AG10803 (cell line): ENCODE data around the gene HSPA14.
"Not testable (repeated sequence)": the region's sequence is repeated elsewhere in the genome, so short reads cannot be mapped to it uniquely, and the experiment has no call there.

Experiments
- DNase-seq: peaks from one replicate; pipeline ENCODE4 v3.0.0; 2010; ENCODE audit warnings: low read depth
- H3K4me3 ChIP-seq: 2 replicates; pipeline ENCODE4 v1.5.1; 2011; ENCODE audit warnings: mild to moderate bottlenecking, low read length, control low read depth
- TF ChIP-seq, protein P1 (sequence below): conservative IDR thresholded peaks from 2 replicates; pipeline ENCODE4 v1.5.1; 2011; ENCODE audit warnings: mild to moderate bottlenecking, low read length, control low read depth, inconsistent platforms

The HSPA14 gene

DNA sequence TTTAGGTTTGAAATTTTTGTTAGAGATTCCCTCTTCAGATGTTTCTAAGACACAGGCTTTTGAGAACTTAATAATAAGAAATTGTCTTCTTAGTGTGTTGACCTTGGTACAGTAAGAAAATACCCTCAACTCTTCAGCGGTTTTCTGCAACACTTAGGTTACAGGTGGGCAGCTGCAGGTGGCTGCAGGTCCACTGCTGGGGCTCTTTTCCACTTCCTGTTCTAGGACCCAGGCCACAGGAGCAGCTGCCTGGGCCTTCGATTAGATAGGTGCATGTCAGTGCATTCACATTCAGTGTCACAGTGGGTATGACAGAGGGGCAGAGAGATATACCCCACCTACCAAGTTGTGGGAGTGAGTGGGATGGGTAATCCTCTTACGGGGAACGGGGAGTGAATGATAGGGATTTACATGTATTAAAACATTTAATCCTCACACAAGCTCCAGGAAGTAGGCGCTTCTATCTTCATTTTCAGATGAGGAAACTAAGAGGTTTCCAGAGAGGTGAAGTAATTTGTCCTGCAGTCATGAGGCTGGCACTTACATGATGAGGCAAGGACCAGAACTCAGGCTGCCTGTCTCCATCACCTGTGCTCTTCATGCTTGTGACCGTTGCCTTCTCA, 20.3 kb downstream of the HSPA14 start:
- TF ChIP-seq, protein P1, sequence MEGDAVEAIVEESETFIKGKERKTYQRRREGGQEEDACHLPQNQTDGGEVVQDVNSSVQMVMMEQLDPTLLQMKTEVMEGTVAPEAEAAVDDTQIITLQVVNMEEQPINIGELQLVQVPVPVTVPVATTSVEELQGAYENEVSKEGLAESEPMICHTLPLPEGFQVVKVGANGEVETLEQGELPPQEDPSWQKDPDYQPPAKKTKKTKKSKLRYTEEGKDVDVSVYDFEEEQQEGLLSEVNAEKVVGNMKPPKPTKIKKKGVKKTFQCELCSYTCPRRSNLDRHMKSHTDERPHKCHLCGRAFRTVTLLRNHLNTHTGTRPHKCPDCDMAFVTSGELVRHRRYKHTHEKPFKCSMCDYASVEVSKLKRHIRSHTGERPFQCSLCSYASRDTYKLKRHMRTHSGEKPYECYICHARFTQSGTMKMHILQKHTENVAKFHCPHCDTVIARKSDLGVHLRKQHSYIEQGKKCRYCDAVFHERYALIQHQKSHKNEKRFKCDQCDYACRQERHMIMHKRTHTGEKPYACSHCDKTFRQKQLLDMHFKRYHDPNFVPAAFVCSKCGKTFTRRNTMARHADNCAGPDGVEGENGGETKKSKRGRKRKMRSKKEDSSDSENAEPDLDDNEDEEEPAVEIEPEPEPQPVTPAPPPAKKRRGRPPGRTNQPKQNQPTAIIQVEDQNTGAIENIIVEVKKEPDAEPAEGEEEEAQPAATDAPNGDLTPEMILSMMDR: no peak
- no peak for DNase-seq
- H3K4me3 ChIP-seq: no peak overlapping the region

- DNase-seq: no peak
- TF ChIP-seq, protein P1: no peak
- no peak overlapping the region for H3K4me3 ChIP-seq
Measured at GRCh38 chr10:14859043-14859442, 20.9 kb downstream of the HSPA14 start.

DNA sequence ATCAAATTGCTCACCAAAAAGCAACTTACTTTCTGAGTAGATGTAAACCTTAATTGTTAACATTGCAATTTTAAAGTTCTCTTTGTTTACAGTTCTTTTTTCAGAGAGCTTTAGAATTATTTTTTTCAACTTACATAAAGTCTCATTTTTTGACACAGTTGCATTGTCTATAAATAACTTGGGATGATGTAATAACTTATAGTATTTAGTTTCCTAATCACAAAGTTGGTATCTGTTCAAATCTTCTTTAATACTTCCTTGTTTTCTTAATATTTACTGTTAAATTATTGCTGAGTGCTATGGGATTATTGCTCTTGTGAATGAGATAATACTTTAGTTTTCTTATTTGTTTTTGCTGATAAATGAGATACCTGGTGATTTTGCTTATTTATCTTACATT, 21.7 kb downstream of the HSPA14 start:
- TF ChIP-seq, protein P1: no peak
- DNase-seq: peak; percentile 7
- no peak overlapping the region for H3K4me3 ChIP-seq

- DNase-seq: no peak
- no peak overlapping the region for H3K4me3 ChIP-seq
- TF ChIP-seq, protein P1: no peak
Measured at GRCh38 chr10:14860791-14861190, 22.7 kb downstream of the HSPA14 start.

DNA sequence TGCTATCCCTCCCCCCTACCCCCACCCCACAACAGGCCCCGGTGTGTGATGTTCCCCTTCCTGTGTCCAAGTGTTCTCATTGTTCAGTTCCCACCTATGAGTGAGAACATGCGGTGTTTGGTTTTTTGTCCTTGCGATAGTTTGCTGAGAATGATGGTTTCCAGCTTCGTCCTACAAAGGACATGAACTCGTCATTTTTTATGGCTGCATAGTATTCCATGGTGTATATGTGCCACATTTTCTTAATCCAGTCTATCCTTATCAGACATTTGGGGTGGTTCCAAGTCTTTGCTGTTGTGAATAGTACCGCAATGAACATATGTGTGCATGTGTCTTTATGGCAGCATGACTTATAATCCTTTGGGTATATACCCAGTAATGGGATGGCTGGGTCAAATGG, 26.4 kb downstream of the HSPA14 start:
- not testable (repeated sequence) for H3K4me3 ChIP-seq, DNase-seq

GRCh38 chr10:14864871-14865270, 26.8 kb downstream of the HSPA14 start:
- not testable (repeated sequence) for DNase-seq, H3K4me3 ChIP-seq

DNA sequence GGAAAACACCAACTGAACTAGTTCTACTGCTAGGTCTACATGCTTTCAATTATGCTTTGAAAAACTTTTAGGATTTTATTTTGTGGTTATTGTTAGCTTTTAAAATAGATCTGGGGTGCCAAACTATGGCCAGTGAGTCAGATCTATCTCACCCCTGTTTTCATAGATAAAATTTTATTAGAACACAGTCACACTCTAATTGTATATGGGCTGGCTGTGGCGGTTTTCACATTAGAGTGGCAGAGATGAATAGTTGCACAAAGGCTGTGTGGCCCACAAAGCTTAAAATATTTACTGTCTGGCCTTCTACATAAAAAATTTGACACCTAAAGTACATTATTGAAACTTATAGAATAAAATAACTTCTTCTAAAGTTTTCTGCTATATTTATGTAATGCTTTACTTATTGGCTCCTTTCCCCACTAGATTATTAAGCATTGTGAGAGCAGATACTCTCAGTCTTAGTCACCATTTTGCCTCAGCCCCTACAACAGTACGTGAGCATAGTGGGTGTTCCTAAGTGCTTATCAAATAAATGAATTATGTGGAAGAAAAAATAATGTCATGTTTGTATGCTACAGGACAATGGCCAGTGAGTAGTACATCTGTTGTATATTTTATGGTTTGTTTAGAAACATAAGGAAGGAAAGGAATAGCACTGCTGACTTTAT, 35.1 kb downstream of the HSPA14 start:
- DNase-seq: peak; percentile 70
- TF ChIP-seq, protein P1: no peak
- H3K4me3 ChIP-seq: no peak overlapping the region

DNA sequence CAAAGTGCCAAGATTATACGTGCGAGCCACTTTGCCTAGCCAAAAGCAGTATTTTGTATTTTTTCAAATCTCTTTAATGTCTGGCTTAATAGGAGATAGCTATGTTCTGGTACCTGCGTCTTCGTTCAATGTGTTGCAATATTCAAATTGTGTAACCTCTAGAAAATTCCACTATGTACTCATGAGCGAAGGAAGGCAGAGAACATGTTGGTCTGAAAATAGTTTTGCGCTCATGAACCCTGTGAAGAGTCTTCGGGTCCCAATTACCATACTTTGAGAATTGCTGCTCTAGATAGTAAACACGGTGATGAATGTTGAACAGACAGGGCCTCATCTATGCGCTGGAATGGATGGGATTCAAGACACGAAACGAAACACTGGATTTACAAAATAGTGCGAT, 37.8 kb downstream of the HSPA14 start:
- DNase-seq: no peak
- H3K4me3 ChIP-seq: no peak overlapping the region
- TF ChIP-seq, protein P1: no peak
